Sigmoid colon (tissue), 3 donors: ENCODE results near the gene C14orf132.

Experiments
- POLR2A ChIP-seq, 2 donors: fragments of 450-650 bp; IDR thresholded peaks; one replicate each; pipeline ENCODE4 v1.6.1; 2016; ENCODE audit warnings: antibody characterized with exemption in 2 of 2, mild to moderate bottlenecking in 2 of 2, moderate library complexity in 2 of 2
- TF ChIP-seq, protein P1 (sequence below), 4 experiments: fragments of 450-650 bp in 3 of 4; fragments of 200-600 bp in 1 of 4; IDR thresholded peaks; one replicate each; pipeline ENCODE4 v1.5.1; 2016 to 2019; ENCODE audit warnings: antibody characterized with exemption in 4 of 4, mild to moderate bottlenecking in 3 of 4, moderate library complexity in 2 of 4

DNA sequence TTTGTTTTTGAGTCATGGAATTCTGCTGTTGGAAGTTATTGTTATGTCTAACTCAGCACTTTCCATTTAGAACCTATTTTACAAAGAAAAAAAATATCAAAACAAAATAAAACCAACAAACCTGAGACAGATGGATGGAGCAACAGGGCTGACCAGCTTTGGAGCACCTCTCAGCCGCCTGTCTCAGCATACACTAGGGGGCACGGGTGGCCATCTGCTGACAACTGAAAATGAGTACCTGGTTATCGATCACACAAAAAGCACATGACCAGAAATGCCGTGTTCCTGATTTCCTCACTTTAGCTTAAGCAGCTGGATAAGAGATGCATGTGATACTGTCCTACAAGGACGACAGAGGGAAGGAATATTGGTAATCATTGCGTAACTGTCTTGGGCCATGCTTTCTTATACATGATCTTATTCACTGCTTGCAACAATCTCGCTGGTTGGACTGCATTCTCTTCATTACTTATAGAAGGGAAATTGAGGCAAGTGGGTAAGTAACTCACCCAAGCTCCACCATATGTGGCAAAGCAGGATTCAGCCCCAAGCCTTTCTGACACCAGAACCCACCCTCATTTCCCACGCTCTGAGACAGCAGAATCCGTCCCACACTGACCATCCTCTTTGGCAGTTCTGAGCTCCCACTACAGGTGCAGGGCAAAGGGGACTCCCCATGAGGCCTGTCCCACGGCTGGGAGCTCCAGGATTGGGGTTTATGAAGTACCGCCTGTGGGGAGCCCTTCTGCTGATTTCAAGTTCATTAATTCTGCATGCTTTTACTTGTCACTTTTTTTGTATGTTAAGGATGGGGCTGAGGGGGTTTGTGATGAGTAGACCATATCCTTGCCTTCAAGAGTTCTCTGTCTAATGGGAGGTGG is 43.5 kb downstream of the C14orf132 start:
- TF ChIP-seq, protein P1, sequence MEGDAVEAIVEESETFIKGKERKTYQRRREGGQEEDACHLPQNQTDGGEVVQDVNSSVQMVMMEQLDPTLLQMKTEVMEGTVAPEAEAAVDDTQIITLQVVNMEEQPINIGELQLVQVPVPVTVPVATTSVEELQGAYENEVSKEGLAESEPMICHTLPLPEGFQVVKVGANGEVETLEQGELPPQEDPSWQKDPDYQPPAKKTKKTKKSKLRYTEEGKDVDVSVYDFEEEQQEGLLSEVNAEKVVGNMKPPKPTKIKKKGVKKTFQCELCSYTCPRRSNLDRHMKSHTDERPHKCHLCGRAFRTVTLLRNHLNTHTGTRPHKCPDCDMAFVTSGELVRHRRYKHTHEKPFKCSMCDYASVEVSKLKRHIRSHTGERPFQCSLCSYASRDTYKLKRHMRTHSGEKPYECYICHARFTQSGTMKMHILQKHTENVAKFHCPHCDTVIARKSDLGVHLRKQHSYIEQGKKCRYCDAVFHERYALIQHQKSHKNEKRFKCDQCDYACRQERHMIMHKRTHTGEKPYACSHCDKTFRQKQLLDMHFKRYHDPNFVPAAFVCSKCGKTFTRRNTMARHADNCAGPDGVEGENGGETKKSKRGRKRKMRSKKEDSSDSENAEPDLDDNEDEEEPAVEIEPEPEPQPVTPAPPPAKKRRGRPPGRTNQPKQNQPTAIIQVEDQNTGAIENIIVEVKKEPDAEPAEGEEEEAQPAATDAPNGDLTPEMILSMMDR (IDR thresholded peaks at IDR 0.05): no peak
- TF ChIP-seq POLR2A (IDR thresholded peaks at IDR 0.05): no peak
